ENCODE measurements around the gene RGS19. TPM values are rescaled to one million over a fixed set of nuclear protein-coding genes. Genes with fewer than 3 reads are reported as not detected.
A peak's percentile ranks its signal among the peaks of the same experiment; 100 is the strongest.

RGS19 gene
- total and polyA plus RNA-seq, 2 of the 8 experiments (the other 6 are each of a cell fraction or from before 2014, with no cell fraction given) = 12.7 to 16.8 TPM

DNA sequence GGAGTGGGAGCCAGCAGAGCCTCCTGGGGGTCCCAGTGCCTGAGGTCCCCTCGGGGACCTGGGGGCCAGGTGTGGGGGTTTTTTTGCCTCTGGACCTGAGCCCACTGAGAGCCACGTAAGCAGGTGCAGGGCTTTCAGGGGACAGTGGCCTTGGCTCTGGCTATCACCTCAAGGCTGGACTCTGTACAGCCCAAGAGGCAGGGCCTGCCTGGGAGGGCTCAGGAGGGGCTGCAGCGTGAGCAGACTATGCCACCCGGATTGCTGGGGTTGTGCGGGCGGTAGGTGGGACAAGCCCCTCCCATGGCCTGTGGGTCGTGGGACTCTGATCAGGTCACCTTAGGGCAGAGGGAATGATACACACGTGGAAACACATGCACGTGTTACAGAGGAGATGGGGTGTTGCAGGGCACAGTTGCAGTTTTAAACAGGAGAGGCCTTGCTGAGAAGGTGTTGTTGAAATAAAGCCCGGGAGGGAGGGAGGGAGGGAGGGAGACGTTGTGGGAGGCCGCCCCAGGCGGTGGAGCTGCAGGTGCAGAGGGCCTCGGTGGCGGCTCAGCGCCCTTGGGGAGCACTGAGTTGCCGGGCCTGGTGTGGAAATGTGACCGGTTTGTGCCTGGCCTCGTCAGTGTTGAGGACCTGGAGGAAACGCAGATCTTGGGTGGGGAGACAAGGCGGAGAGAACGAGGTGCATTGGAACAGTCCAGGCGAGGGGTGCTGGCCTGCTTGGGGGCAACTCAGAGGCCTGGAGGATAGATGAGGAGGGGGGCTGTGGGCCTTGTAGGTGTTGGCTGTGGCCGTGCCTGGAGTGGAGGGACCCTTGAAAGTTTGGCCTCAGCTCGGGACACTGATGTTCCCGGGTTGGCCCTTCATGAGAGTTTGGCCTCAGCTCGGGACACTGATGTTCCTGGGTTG is 14.0 kb downstream of the RGS19 start:
- DNase-seq (ENCODE audit: low read depth in 1 of 2, low spot score in 2 of 2) (no peak), FAIRE-seq (no peak)
- Histone ChIP-seq H3K56ac (replicated peaks; ENCODE audit: insufficient read length, low read depth, low read length) (no peak overlapping the region), H4K5ac (ENCODE audit: insufficient read length, low read depth, low read length) (no peak overlapping the region), H3K4me2 (ENCODE audit: insufficient read depth in 1 of 2, low read depth in 2 of 2, low read length in 2 of 2) (peak overlapping the region in 1 of 2 experiments; percentile 1; a peak in 1 of 4 replicates), H3K79me1 (ENCODE audit: low read depth, low read length) (no peaks in the 10 kb centered on the region), H4K8ac (ENCODE audit: extremely low read depth, insufficient read depth, low read length) (0 out of 2 replicates have a peak overlapping the region, but pooled peaks have one; percentile 9), H3K36me3 (ENCODE audit: control insufficient read depth in 2 of 4, insufficient read depth in 4 of 4, low read length in 3 of 4) (no peaks in the 10 kb centered on the region), H3K9ac (replicated peaks in 1 of 4; ENCODE audit: extremely low read depth in 1 of 4, low read depth in 3 of 4, low read length in 3 of 4) (no peak overlapping the region), H3K14ac (ENCODE audit: insufficient read length) (no peak overlapping the region), H3K27me3 (replicated peaks in 1 of 4; ENCODE audit: control insufficient read depth in 3 of 4, extremely low read depth in 1 of 4, insufficient read depth in 3 of 4, low read length in 3 of 4) (no peaks in the 10 kb centered on the region), H3K4me3 (ENCODE audit: extremely low read depth in 1 of 4, insufficient read depth in 2 of 4, low read depth in 3 of 4, low read length in 4 of 4) (no peak overlapping the region), H2BK15ac (ENCODE audit: low read length) (no peak overlapping the region; the same call in 1 of the 2 replicates), H2BK20ac (ENCODE audit: low read length) (no peak overlapping the region), H4K20me1 (replicated peaks in 1 of 2; ENCODE audit: control insufficient read depth in 1 of 2, insufficient read depth in 2 of 2, low read length in 2 of 2) (peaks cover 2 to 8% of the 10 kb centered on the region in 2 experiments), H3K18ac (ENCODE audit: extremely low read depth, low read length) (no peak overlapping the region), H3K23ac (ENCODE audit: insufficient read length) (no peak overlapping the region), H2AK5ac (ENCODE audit: low read depth, low read length) (peak overlapping the region; percentile 82; the same call in 1 of the 2 replicates), H2BK5ac (ENCODE audit: low read depth, low read length) (0 out of 2 replicates have a peak overlapping the region, but pooled peaks have one; percentile 44), H2BK120ac (replicated peaks; ENCODE audit: low read depth, low read length) (no peak overlapping the region), H3K27ac (ENCODE audit: low read depth, low read length) (no peak overlapping the region), H3K79me2 (ENCODE audit: control insufficient read depth in 1 of 2, insufficient read depth in 2 of 2, low read length in 2 of 2) (no peaks in the 10 kb centered on the region), H3K4ac (replicated peaks; ENCODE audit: insufficient read length, low read depth, low read length) (no peak overlapping the region), H3K23me2 (ENCODE audit: low read depth, low read length) (peaks cover 2% of the 10 kb centered on the region; the same call in 1 of the 2 replicates), H4K91ac (replicated peaks; ENCODE audit: insufficient read length, low read length) (no peak overlapping the region), H2BK12ac (ENCODE audit: low read depth, low read length) (peak overlapping the region; percentile 68; the same call in 1 of the 2 replicates), H3K4me1 (replicated peaks in 1 of 4; ENCODE audit: control insufficient read depth in 3 of 4, insufficient read depth in 4 of 4, low read length in 3 of 4) (peaks cover 3 to 20% (median 10%) of the 10 kb centered on the region in 4 experiments), H2AFZ (ENCODE audit: low read length) (no peak overlapping the region), H3K9me3 (ENCODE audit: insufficient read depth in 2 of 2, low read depth in 1 of 2, low read length in 1 of 2) (no peaks in the 10 kb centered on the region)
- ChIA-PET POLR2A (ENCODE audit: partially characterized antibody) (interaction anchor here (0.8 to 4.5 kb wide), 5 partner anchors 9 to 85 kb away, joined by 3 to 27 read pairs (median 4); partner anchors contain the start of genes OPRL1, PRPF6 and RGS19), CTCF (ENCODE audit: partially characterized antibody) (interaction anchor here (0.6 to 2.5 kb wide), 5 partner anchors 11 to 166 kb away, joined by 3 to 17 read pairs (median 4); partner anchors contain the start of genes OPRL1 and RGS19)
- WGBS, 2 experiments (ENCODE audit: extremely low coverage in 1 of 2, insufficient coverage in 1 of 2, insufficient read length in 1 of 2, insufficient replicate concordance in 2 of 2, low coverage in 1 of 2, low lambda C conversion rate in 2 of 2, missing lambda C conversion rate in 1 of 2) = 75% methylated on average over 17 of the region's 27 CpGs; no CpG with 5 or more reads in 1 of the 2 experiments
- TF ChIP-seq HDAC2 (IDR thresholded peaks at IDR 0.05; ENCODE audit: borderline replicate concordance in 1 of 2, low read depth in 2 of 2, low read length in 2 of 2) = no peak
- no peak for TF ChIP-seq SP4 (IDR thresholded peaks at IDR 0.05; ENCODE audit: low read length)
- no peak for TF ChIP-seq BCL11A (IDR thresholded peaks at IDR 0.05; ENCODE audit: low read depth in 2 of 2, low read length in 2 of 2)
- no peak for TF ChIP-seq SIX5 (IDR thresholded peaks at IDR 0.05; ENCODE audit: low read depth, low read length)
- no peak for TF ChIP-seq ZNF274 (IDR thresholded peaks at IDR 0.05; ENCODE audit: borderline replicate concordance, extremely low read depth, low read length)
- no peak for TF ChIP-seq SAP30 (IDR thresholded peaks at IDR 0.05; ENCODE audit: insufficient read depth, insufficient replicate concordance, low read length)
- TF ChIP-seq, protein P1, sequence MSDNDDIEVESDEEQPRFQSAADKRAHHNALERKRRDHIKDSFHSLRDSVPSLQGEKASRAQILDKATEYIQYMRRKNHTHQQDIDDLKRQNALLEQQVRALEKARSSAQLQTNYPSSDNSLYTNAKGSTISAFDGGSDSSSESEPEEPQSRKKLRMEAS (IDR thresholded peaks at IDR 0.05) = no peak
- no peak for TF ChIP-seq RAD21 (IDR thresholded peaks at IDR 0.05 in 1 of 2, conservative IDR thresholded peaks at IDR 0.05 in 1 of 2; ENCODE audit: low read depth in 2 of 2, low read length in 2 of 2)
